Epithelial cell of umbilical artery (primary cell): ENCODE data around the gene B3GNT8. TPM values are rescaled to one million over a fixed set of nuclear protein-coding genes. Genes with fewer than 3 reads are reported as not detected.

Experiments used
- total RNA-seq: library from RNA; depleted of rRNA; stranded (reverse); fragments of >200 nt; gene quantifications from 2 replicates; pipeline ENCODE4 v1.2.3, GENCODE V29; 2014

The B3GNT8 gene
- total RNA-seq, result 2.6 and 4.4 TPM in 2 replicates

GRCh38 chr19:41426952-41427646, at the start of gene B3GNT8:
Gene B3GNT8, minus strand, starts transcription at chr19:41427374. Its CDS starts 596 bp downstream, at chr19:41426778.

GRCh38 chr19:41442473-41443355, 15.5 kb upstream of the B3GNT8 start, which contains the start of gene ERICH4:
Gene ERICH4, plus strand, starts transcription at chr19:41443156. Its CDS starts 14 bp downstream, at chr19:41443170.

GRCh38 chr19:41439441-41440222, 12.5 kb upstream of the B3GNT8 start, which contains the start of gene DMAC2:
Gene DMAC2, minus strand, starts transcription at chr19:41439912. Its CDS starts 13 bp downstream, at chr19:41439899.

DNA sequence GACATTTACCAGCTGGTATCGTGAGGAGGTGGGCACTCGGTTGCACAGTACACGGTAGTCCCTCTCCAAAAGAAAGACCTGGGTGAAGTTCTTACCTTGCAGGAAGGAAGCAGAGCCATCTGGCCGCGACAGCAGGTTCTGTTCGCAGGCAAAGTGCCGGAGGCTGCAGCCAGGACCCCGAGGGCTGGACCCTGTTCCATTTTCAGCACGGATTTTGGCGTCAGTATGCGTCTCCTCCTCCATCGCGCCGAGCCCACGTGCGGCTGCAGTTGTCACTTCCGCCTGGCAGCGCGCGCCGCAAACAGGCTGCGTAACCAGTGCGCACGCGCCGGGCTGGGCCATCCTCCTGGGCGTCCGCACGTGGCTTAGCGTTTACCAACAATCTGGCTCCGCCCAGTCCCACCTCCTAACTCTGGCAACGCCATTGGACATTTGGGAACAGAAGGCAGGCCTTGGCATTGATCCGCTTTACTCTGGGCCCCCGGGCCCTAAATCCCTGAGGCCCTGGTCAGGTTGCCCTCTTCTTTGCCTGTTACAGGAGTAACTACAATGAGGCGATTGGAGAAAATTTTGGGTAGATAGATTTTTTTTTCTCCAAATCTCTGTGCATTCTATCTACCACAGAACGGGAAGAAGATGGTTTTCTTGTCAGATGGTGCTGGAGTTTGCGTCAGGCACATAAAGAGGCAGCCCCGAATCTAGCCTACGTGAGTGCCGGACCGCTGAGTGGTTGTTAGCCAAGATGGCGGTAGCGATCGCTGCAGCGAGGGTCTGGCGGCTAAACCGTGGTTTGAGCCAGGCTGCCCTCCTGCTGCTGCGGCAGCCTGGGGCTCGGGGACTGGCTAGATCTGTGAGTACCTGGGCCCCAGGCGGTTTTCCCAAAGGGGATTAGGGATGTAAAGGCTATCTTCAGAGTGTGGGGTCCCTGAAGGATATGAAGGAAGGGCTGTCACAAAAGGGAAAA, 29.8 kb downstream of the B3GNT8 start, which contains the start of the genes BCKDHA and EXOSC5:
Gene BCKDHA, plus strand, starts transcription at position 733 of the 964 bp plus-strand sequence. Its CDS starts 10 bp downstream, at position 743.
Gene EXOSC5, minus strand, starts transcription at position 274 of the 964 bp plus-strand sequence. Its CDS starts 31 bp downstream, at position 243.

GRCh38 chr19:41376241-41376997, 50.8 kb downstream of the B3GNT8 start, which contains the start of gene TMEM91:
Gene TMEM91, plus strand, starts transcription at chr19:41376533. Its CDS starts 1,777 bp downstream, at chr19:41378310.

Other genes starting within 250 kb of the B3GNT8 start
- gene CYP2S1, start 234.2 kb downstream of the B3GNT8 start, total RNA-seq, result not detected in 2 replicates
- 76.3 and 92.6 TPM in 2 replicates for gene AXL, start 208.2 kb downstream of the B3GNT8 start, total RNA-seq
- gene HNRNPUL1, start 163.0 kb downstream of the B3GNT8 start, total RNA-seq, result 45.9 and 54.9 TPM in 2 replicates
- gene CCDC97, start 117.2 kb downstream of the B3GNT8 start, total RNA-seq, result 5.5 TPM in 2 replicates
- 16.4 and 41.6 TPM in 2 replicates for gene TGFB1, start 73.5 kb downstream of the B3GNT8 start, total RNA-seq
- gene B9D2, start 63.2 kb downstream of the B3GNT8 start, total RNA-seq, result 8.8 and 10.1 TPM in 2 replicates
- 5.3 and 8.4 TPM in 2 replicates for gene TMEM91, start 50.8 kb downstream of the B3GNT8 start, total RNA-seq
- gene EXOSC5, start 30.0 kb downstream of the B3GNT8 start, total RNA-seq, result 20.7 and 25.7 TPM in 2 replicates
- 37.8 and 56.5 TPM in 2 replicates for gene BCKDHA, start 29.6 kb downstream of the B3GNT8 start, total RNA-seq
- 45.9 and 59.8 TPM in 2 replicates for gene DMAC2, start 12.5 kb upstream of the B3GNT8 start, total RNA-seq
- not detected in 2 replicates for gene ERICH4, start 15.8 kb upstream of the B3GNT8 start, total RNA-seq
- 0.32 TPM in 1 of 2 replicates, not detected in the other for gene CEACAM21, start 148.8 kb upstream of the B3GNT8 start, total RNA-seq
- not detected in 2 replicates for gene CEACAM4, start 199.7 kb upstream of the B3GNT8 start, total RNA-seq